GM19438 (cell line): ENCODE data around the gene PMF1.

Experiments
- ATAC-seq: cut with Tn5 transposase; IDR thresholded peaks from one replicate; pipeline ENCODE4 v1.9.1; 2021; ENCODE audit warnings: low read depth; ENCODE audit not compliant: unreplicated experiment

The PMF1 gene

GRCh38 chr1:156262461-156263287, 49.9 kb downstream of the PMF1 start:
- ATAC-seq, result no peak

- no peak for ATAC-seq
These were observed 50.5 kb downstream of the PMF1 start for GRCh38 chr1:156263288-156263655.

- ATAC-seq, result no peak
These were observed 53.2 kb downstream of the PMF1 start for GRCh38 chr1:156266051-156266450.

- no peak for ATAC-seq
These were observed 55.5 kb downstream of the PMF1 start for GRCh38 chr1:156268336-156268735.

- no peak for ATAC-seq
These were observed 57.5 kb downstream of the PMF1 start for GRCh38 chr1:156270314-156270713.

GRCh38 chr1:156276532-156276931, 63.7 kb downstream of the PMF1 start:
- ATAC-seq, result no peak

- no peak for ATAC-seq
These were observed 64.2 kb downstream of the PMF1 start for GRCh38 chr1:156276966-156277381.

- no peak for ATAC-seq
These were observed 67.0 kb downstream of the PMF1 start for GRCh38 chr1:156279837-156280236.

GRCh38 chr1:156281281-156281680, 68.5 kb downstream of the PMF1 start:
- no peak for ATAC-seq

GRCh38 chr1:156281693-156282478, 69.1 kb downstream of the PMF1 start:
- ATAC-seq, result no peak

GRCh38 chr1:156282479-156283222, 69.8 kb downstream of the PMF1 start, which contains the start of gene SMG5:
Gene SMG5, minus strand, starts transcription at chr1:156282825. Its CDS starts 145 bp downstream, at chr1:156282680.
- peak; percentile 75 for ATAC-seq

GRCh38 chr1:156283521-156283920, 70.7 kb downstream of the PMF1 start:
- no peak for ATAC-seq

- no peak for ATAC-seq
These were observed 71.3 kb downstream of the PMF1 start, which contains the start of gene TMEM79 for GRCh38 chr1:156284112-156284511. Gene TMEM79, plus strand, starts transcription at chr1:156284325. Its CDS starts 902 bp downstream, at chr1:156285227.

- ATAC-seq, result no peak
These were observed 72.0 kb downstream of the PMF1 start for GRCh38 chr1:156284757-156285156.

GRCh38 chr1:156285437-156285836, 72.6 kb downstream of the PMF1 start:
- no peak for ATAC-seq

- no peak for ATAC-seq
These were observed 73.3 kb downstream of the PMF1 start for GRCh38 chr1:156286061-156286460.
